AG09309 (cell line): ENCODE data around the gene KCNT1.

Experiments
- DNase-seq: peaks from one replicate; pipeline ENCODE4 v3.0.0-alpha.2; 2010; ENCODE audit warnings: low read depth
- H3K4me3 ChIP-seq: 2 replicates; pipeline ENCODE4 v1.5.1; 2011; ENCODE audit warnings: mild to moderate bottlenecking, low read depth, low read length, moderate library complexity; ENCODE audit not compliant: control insufficient read depth
- TF ChIP-seq, protein P1 (sequence below): IDR thresholded peaks from 2 replicates; pipeline ENCODE4 v1.5.1; 2011; ENCODE audit warnings: mild to moderate bottlenecking, low read depth, low read length, inconsistent platforms; ENCODE audit not compliant: insufficient read depth, control insufficient read depth; ENCODE audit errors: missing control alignments

Gene KCNT1

DNA sequence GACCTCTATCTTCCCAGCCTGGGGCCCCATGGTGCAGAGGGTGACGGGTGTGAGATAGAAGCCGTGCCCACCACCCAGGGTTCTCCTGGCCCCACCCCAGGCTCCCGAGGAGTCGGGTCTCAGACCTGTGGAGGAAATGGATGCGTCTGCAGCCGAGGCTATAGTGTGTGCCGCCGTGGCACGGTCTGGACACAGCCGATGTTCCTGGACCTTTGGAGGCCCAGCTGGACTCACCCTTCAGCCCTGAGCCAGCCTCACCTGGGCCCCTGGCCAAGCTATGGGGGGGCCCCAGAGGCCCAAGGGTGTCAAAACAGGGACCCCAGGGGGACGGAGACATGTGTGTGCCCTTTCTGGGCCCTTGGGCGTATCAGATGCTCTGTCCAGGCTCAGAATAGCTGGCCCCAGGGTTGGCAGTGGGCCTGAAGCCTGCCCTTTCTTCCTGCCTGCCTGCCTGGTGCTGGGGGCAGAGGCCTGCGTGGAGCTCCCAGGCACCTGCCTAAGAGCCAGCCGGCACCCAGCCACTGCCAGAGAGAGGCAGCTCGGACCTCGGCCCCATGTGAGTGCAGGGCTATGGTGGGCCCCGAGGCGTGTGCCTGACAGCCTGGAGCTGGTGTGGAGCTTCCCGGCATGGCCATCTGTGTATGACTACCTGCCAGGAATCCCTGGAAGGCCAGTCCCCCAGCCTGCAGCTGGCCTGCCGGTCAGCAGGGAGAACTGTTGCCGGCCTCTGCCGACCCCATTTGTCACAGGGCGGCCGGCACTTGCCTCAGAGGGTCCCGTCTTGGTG lies 41.8 kb downstream of the KCNT1 start:
- DNase-seq: no peak
- H3K4me3 ChIP-seq: no peak overlapping the region
- TF ChIP-seq, protein P1, sequence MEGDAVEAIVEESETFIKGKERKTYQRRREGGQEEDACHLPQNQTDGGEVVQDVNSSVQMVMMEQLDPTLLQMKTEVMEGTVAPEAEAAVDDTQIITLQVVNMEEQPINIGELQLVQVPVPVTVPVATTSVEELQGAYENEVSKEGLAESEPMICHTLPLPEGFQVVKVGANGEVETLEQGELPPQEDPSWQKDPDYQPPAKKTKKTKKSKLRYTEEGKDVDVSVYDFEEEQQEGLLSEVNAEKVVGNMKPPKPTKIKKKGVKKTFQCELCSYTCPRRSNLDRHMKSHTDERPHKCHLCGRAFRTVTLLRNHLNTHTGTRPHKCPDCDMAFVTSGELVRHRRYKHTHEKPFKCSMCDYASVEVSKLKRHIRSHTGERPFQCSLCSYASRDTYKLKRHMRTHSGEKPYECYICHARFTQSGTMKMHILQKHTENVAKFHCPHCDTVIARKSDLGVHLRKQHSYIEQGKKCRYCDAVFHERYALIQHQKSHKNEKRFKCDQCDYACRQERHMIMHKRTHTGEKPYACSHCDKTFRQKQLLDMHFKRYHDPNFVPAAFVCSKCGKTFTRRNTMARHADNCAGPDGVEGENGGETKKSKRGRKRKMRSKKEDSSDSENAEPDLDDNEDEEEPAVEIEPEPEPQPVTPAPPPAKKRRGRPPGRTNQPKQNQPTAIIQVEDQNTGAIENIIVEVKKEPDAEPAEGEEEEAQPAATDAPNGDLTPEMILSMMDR: no peak

DNA sequence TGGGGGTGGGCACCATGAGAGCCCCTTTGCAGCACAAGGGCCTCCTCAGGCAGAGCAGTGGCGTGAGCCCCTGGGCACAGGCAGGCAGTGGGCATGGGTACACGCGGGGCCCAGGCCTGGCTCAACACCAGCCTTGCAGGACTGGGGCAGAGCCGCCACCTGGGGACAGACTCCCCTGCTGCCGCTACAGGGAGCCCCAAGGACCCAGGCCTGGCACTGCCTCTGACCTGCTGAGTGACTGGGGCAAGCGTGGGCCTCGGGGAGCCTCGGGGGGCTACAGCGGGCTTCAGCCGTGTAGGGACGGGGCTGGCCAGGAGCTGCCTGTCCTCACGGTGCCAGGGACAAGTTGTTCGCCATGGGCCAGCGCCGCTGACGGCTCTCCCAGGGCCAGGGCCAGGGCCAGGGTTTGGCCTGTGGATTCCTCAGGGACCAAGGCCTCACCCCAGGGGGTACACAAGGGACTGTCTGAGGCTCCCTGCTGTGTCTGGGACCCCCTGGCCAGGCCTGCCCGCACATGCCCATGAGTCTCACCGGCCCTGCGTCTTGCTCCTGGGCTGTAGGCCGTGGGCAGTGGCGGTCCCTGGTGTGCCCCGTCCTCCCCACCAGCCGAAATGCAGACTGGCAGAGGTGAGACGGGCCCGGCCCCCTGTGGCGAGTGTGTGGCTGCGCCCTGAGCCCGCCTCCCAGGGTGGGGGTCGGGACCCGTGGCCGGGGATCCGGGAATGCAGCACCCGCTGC lies 42.5 kb downstream of the KCNT1 start:
- DNase-seq: no peak
- TF ChIP-seq, protein P1: no peak
- no peak overlapping the region for H3K4me3 ChIP-seq

DNA sequence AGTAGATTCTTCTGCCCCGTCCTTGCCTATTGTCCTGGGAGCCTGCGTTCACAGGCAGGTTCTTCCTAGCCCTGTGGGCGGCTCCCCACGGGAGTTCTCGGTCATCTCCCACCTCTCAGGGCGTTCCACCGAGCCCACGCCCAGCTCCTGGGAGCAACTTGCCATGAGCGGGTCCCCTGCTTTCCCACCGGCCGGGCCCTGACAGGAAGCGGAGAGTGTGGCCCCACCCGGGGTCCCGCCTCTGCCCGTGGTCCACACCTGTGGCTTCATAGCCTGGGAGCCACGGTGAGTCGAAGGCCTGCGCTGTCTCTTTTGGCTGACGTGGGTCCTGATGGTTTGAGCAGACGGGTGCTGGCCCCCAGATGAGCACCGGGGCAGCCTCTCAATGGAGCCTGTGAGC lies 43.2 kb downstream of the KCNT1 start:
- DNase-seq: no peak
- no peak overlapping the region for H3K4me3 ChIP-seq
- TF ChIP-seq, protein P1: no peak

DNA sequence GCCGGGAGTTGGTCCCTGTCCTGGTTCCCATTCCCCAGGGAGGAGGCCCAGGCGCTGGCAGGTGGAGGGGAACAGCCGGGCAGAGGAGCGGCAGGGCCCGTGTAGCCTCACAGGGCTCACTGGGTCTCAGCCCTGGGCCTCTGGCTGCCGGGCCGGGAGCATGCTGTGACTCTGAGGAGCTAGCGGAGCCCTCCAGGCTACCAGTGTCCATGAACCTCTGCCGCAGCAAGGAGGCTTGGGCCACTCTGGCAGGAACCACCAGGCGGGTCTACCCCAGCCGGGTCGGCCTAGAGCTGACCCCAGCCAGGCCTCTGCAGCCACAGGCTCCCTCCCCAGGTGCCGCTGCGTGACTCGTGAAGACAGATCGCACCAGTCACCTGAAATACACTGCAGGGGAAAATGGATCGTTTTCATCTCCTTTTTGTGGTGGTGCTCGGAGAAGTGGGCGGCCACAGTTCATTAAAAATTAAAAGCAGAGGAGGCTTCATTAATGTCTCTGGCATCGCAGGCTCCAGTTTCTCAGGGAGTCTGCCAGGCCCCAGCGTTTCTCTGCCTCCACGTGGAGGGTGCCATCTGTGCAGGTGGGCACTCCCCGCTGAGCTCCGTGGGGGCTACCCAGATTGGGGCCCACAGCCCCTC lies 43.8 kb downstream of the KCNT1 start:
- TF ChIP-seq, protein P1: no peak
- no peak for DNase-seq
- no peak overlapping the region for H3K4me3 ChIP-seq

DNA sequence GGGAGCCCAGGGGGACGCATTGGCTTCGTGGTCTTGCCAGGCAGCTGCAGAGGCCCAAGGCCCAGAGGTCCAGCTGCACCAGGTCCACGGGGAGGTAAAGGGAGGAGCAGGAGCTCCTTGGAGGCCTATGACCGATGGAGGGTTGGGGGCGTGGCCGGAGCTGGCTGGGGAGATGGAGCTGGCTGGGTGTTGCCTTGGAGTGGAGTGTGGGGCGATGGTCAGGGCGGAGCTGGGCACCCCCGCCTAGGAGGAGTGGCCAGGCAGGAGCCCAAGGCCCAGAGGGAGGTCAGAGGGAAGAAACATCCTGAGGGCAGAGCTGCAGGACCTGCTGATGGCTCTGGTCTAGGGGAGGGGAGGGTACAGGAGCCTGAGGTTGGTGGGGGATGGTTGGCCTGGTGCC lies 44.6 kb downstream of the KCNT1 start:
- no peak for DNase-seq
- TF ChIP-seq, protein P1: no peak
- no peak overlapping the region for H3K4me3 ChIP-seq

DNA sequence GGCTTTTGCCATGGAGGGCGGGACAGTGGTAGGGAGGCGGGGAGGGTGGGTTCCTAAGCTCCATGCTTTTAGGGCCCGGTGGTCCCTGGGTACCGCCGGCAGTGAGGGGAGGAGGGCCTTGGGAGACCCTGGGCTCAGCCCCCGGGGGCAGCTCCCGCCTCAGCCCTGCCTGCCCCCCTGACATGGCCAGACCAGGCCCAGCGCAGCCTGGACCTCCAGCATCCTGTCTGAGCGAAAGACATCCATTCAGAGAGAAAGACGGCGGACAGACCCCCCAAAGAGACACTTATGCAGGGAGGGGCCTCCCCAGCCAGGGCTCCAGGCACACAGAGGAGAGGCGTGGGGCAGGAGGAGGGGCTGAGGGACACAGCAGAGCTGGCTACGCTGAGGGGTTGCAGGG lies 45.3 kb downstream of the KCNT1 start:
- TF ChIP-seq, protein P1: no peak
- no peak overlapping the region for H3K4me3 ChIP-seq
- no peak for DNase-seq
